Trophoblast cell (in vitro differentiated cells and primary cell): ENCODE data around the gene PITX3.

Experiments
- DNase-seq, 2 donors: peaks; one replicate each; pipeline ENCODE4 v3.0.0-alpha.2; 2016
- H2AFZ ChIP-seq: 2 replicates; pipeline ENCODE4 v1.6.1; 2013; ENCODE audit warnings: low read length, moderate library complexity, mild to moderate bottlenecking; ENCODE audit not compliant: insufficient read depth, poor library complexity
- H2AK5ac ChIP-seq: 2 replicates; pipeline ENCODE4 v1.6.1; 2013; ENCODE audit warnings: mild to moderate bottlenecking, low read length
- H2BK120ac ChIP-seq: 2 replicates; pipeline ENCODE4 v1.6.1; 2013; ENCODE audit warnings: low read length, mild to moderate bottlenecking, moderate library complexity; ENCODE audit not compliant: insufficient read depth, poor library complexity
- H2BK12ac ChIP-seq: 2 replicates; pipeline ENCODE4 v1.6.1; 2013; ENCODE audit warnings: mild to moderate bottlenecking, low read length, moderate library complexity
- H2BK5ac ChIP-seq: 2 replicates; pipeline ENCODE4 v1.6.1; 2013; ENCODE audit warnings: low read length, low read depth, moderate library complexity, mild to moderate bottlenecking; ENCODE audit not compliant: poor library complexity
- H3K14ac ChIP-seq: 2 replicates; pipeline ENCODE4 v1.6.1; 2013; ENCODE audit warnings: mild to moderate bottlenecking, low read length
- H3K18ac ChIP-seq: 2 replicates; pipeline ENCODE4 v1.6.1; 2013; ENCODE audit warnings: mild to moderate bottlenecking, low read length
- H3K23ac ChIP-seq: 2 replicates; pipeline ENCODE4 v1.6.1; 2013; ENCODE audit warnings: low read length
- H3K27ac ChIP-seq: 2 replicates; pipeline ENCODE4 v1.5.1; 2013; ENCODE audit warnings: low read depth, mild to moderate bottlenecking, inconsistent platforms, low read length, moderate library complexity
- H3K27me3 ChIP-seq: 2 replicates; pipeline ENCODE4 v1.6.1; 2013; ENCODE audit warnings: inconsistent platforms, mild to moderate bottlenecking, low read length, moderate library complexity; ENCODE audit not compliant: insufficient read depth
- H3K36me3 ChIP-seq, 2 experiments: 1 replicate in 1 of 2; 2 replicates in 1 of 2; pipeline ENCODE4 v1.6.1; 2013; ENCODE audit warnings: low read length in 2 of 2, mild to moderate bottlenecking in 2 of 2, moderate library complexity in 1 of 2; ENCODE audit not compliant: insufficient read depth in 2 of 2, control insufficient read depth in 1 of 2
- H3K4ac ChIP-seq: 2 replicates; pipeline ENCODE4 v1.6.1; 2013; ENCODE audit warnings: low read depth, mild to moderate bottlenecking, low read length, moderate library complexity
- H3K4me1 ChIP-seq, 2 experiments: 1 replicate in 1 of 2; 2 replicates in 1 of 2; pipeline ENCODE4 v1.6.1; 2013; ENCODE audit warnings: low read length in 2 of 2, mild to moderate bottlenecking in 2 of 2, moderate library complexity in 1 of 2; ENCODE audit not compliant: insufficient read depth in 2 of 2, control insufficient read depth in 1 of 2
- H3K4me2 ChIP-seq: 2 replicates; pipeline ENCODE4 v1.6.1; 2013; ENCODE audit warnings: inconsistent platforms, mild to moderate bottlenecking, low read length, moderate library complexity
- H3K4me3 ChIP-seq: 2 replicates; pipeline ENCODE4 v1.5.1; 2013; ENCODE audit warnings: mild to moderate bottlenecking, low read depth, low read length, inconsistent platforms
- H3K79me1 ChIP-seq: one replicate; pipeline ENCODE4 v1.6.1; 2013; ENCODE audit warnings: low read length
- H3K79me2 ChIP-seq: 2 replicates; pipeline ENCODE4 v1.6.1; 2013; ENCODE audit warnings: low read length, mild to moderate bottlenecking; ENCODE audit not compliant: control insufficient read depth, insufficient read depth, poor library complexity
- H3K9ac ChIP-seq: 2 replicates; pipeline ENCODE4 v1.6.1; 2013; ENCODE audit warnings: mild to moderate bottlenecking, low read length
- H3K9me3 ChIP-seq: 2 replicates; pipeline ENCODE4 v1.6.1; 2013; ENCODE audit warnings: low read depth, mild to moderate bottlenecking, control low read depth, inconsistent platforms, low read length; ENCODE audit not compliant: insufficient read depth
- H4K12ac ChIP-seq: 2 replicates; pipeline ENCODE4 v1.6.1; 2013; ENCODE audit warnings: low read depth, mild to moderate bottlenecking, low read length, moderate library complexity
- H4K8ac ChIP-seq: 2 replicates; pipeline ENCODE4 v1.6.1; 2013; ENCODE audit warnings: low read depth, mild to moderate bottlenecking, low read length, moderate library complexity
- H4K91ac ChIP-seq: one replicate; pipeline ENCODE4 v1.6.1; 2013; ENCODE audit warnings: low read depth, mild to moderate bottlenecking, low read length, moderate library complexity
- WGBS: extraction: QIAGEN DNeasy Blood & Tissue Kit; methylation state at CpG from one replicate; pipeline ENCODE4 v1.1.7; 2013; ENCODE audit warnings: missing lambda C conversion rate; ENCODE audit not compliant: insufficient read length, insufficient coverage; ENCODE audit errors: extremely low coverage; 5-methylcytosine and 5-hydroxymethylcytosine counted together

PITX3 gene

GRCh38 chr10:102241032-102241443, 274 bp downstream of the PITX3 start:
- Histone ChIP-seq H3K18ac (no peak overlapping the region), H3K36me3 (no peaks in the 10 kb centered on the region), H3K79me1 (peaks cover 8% of the 10 kb centered on the region), H3K14ac (no peak overlapping the region), H2BK120ac (no peak overlapping the region), H3K79me2 (peaks cover 4% of the 10 kb centered on the region), H4K12ac (no peak overlapping the region), H3K9me3 (peaks cover 6% of the 10 kb centered on the region), H3K4me3 (peak overlapping the region; percentile 33), H4K91ac (no peak overlapping the region), H2BK5ac (no peak overlapping the region), H3K4me1 (peaks cover 6 to 13% of the 10 kb centered on the region in 2 experiments), H2BK12ac (no peak overlapping the region), H3K9ac (no peak overlapping the region), H3K23ac (no peak overlapping the region), H2AFZ (no peak overlapping the region), H2AK5ac (no peak overlapping the region), H3K4ac (no peak overlapping the region), H3K27ac (no peak overlapping the region), H3K27me3 (peaks cover 36% of the 10 kb centered on the region), H3K4me2 (peak overlapping the region; percentile 90), H4K8ac (no peak overlapping the region)
- WGBS: no CpG with 5 or more reads among the region's 20 CpGs
- DNase-seq: no peak

- Histone ChIP-seq H4K8ac (no peak overlapping the region), H3K23ac (no peak overlapping the region), H2BK12ac (no peak overlapping the region), H3K27me3 (peaks cover 36% of the 10 kb centered on the region), H3K36me3 (no peaks in the 10 kb centered on the region), H3K4me3 (no peak overlapping the region), H2BK5ac (no peak overlapping the region), H3K18ac (no peak overlapping the region), H3K27ac (no peak overlapping the region), H2AK5ac (no peak overlapping the region), H3K9ac (no peak overlapping the region), H3K79me2 (peaks cover 1% of the 10 kb centered on the region), H3K9me3 (peaks cover 6% of the 10 kb centered on the region), H3K4me2 (peak overlapping the region; percentile 90), H4K12ac (no peak overlapping the region), H3K14ac (no peak overlapping the region), H2AFZ (no peak overlapping the region), H3K79me1 (peaks cover 5% of the 10 kb centered on the region), H4K91ac (no peak overlapping the region), H3K4me1 (peaks cover 6 to 13% of the 10 kb centered on the region in 2 experiments), H3K4ac (no peak overlapping the region), H2BK120ac (no peak overlapping the region)
- DNase-seq: peak in 1 of 2 donors; percentile 13
- no CpG with 5 or more reads among the region's 39 CpGs for WGBS
These were observed 763 bp downstream of the PITX3 start for GRCh38 chr10:102240467-102241031.

GRCh38 chr10:102237711-102238252, 3.5 kb downstream of the PITX3 start:
- peaks cover 0 to 8% of the 10 kb centered on the region in 2 experiments for H3K4me1 ChIP-seq
- peaks cover 6% of the 10 kb centered on the region for H3K9me3 ChIP-seq
- H4K8ac ChIP-seq: no peak overlapping the region
- H2BK12ac ChIP-seq: no peak overlapping the region
- no peak overlapping the region for H3K18ac ChIP-seq
- H3K9ac ChIP-seq: no peak overlapping the region
- no peak overlapping the region for H2BK5ac ChIP-seq
- no peak overlapping the region for H3K4me3 ChIP-seq
- H3K36me3 ChIP-seq: no peaks in the 10 kb centered on the region
- H3K79me2 ChIP-seq: no peaks in the 10 kb centered on the region
- no peak overlapping the region for H3K4ac ChIP-seq
- H3K23ac ChIP-seq: no peak overlapping the region
- no peak overlapping the region for H3K4me2 ChIP-seq
- WGBS: no CpG with 5 or more reads among the region's 4 CpGs
- no peak overlapping the region for H2AK5ac ChIP-seq
- no peak overlapping the region for H3K27ac ChIP-seq
- H4K91ac ChIP-seq: no peak overlapping the region
- H2BK120ac ChIP-seq: no peak overlapping the region
- H3K14ac ChIP-seq: no peak overlapping the region
- no peaks in the 10 kb centered on the region for H3K79me1 ChIP-seq
- no peak overlapping the region for H2AFZ ChIP-seq
- H4K12ac ChIP-seq: no peak overlapping the region
- no peak for DNase-seq
- H3K27me3 ChIP-seq: peaks cover 43% of the 10 kb centered on the region

- Histone ChIP-seq H3K9me3 (peaks cover 3% of the 10 kb centered on the region), H3K4me3 (no peak overlapping the region), H3K18ac (no peak overlapping the region), H3K4ac (no peak overlapping the region), H4K8ac (no peak overlapping the region), H3K36me3 (no peaks in the 10 kb centered on the region), H3K14ac (no peak overlapping the region), H3K9ac (no peak overlapping the region), H3K79me2 (no peaks in the 10 kb centered on the region), H3K23ac (no peak overlapping the region), H3K4me2 (no peak overlapping the region), H2AK5ac (no peak overlapping the region), H2AFZ (no peak overlapping the region), H4K12ac (no peak overlapping the region), H2BK12ac (no peak overlapping the region), H2BK5ac (no peak overlapping the region), H4K91ac (no peak overlapping the region), H3K27ac (no peak overlapping the region), H3K79me1 (no peaks in the 10 kb centered on the region), H3K4me1 (peaks cover 6 to 8% of the 10 kb centered on the region in 2 experiments), H2BK120ac (no peak overlapping the region), H3K27me3 (peaks cover 48% of the 10 kb centered on the region)
- no peak for DNase-seq
- no CpG with 5 or more reads among the region's 8 CpGs for WGBS
These were observed 5.3 kb downstream of the PITX3 start for GRCh38 chr10:102236006-102236405.
